Mucosa of gallbladder (tissue), 1 donor: ENCODE measurements around the gene C19orf47. TPM values are rescaled to one million over a fixed set of nuclear protein-coding genes. Genes with fewer than 3 reads are reported as not detected.
"Not testable (repeated sequence)": the region's sequence is repeated elsewhere in the genome, so short reads cannot be mapped to it uniquely, and the experiment has no call there.

Experiments
- DNase-seq: peaks from one replicate; pipeline ENCODE4 v3.0.0-alpha.2; 2020; ENCODE audit warnings: low spot score
- total RNA-seq: library from RNA; stranded (reverse); gene quantifications from one replicate; pipeline ENCODE4 v1.2.1, GENCODE V29; 2021
- donor health status: DM: no; HTN: no; CAD: no.

Gene C19orf47
- total RNA-seq, 1 donor from 2014 or later: 13.2 TPM

DNA sequence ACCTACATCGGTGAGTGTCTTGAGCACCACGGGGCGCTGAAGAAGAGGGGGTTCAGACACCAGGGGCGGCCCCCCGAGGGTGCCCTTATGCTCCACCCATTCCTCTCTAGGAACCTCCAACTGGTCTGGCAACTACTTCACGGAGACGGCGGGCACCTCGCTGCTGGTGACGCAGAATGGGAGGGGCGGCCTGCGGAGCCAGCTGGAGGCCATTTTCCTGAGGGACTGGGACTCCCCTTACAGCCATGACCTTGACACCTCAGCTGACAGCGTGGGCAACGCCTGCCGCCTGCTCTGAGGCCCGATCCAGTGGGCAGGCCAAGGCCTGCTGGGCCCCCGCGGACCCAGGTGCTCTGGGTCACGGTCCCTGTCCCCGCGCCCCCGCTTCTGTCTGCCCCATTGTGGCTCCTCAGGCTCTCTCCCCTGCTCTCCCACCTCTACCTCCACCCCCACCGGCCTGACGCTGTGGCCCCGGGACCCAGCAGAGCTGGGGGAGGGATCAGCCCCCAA lies 29.7 kb upstream of the C19orf47 start:
- DNase-seq: no peak

DNA sequence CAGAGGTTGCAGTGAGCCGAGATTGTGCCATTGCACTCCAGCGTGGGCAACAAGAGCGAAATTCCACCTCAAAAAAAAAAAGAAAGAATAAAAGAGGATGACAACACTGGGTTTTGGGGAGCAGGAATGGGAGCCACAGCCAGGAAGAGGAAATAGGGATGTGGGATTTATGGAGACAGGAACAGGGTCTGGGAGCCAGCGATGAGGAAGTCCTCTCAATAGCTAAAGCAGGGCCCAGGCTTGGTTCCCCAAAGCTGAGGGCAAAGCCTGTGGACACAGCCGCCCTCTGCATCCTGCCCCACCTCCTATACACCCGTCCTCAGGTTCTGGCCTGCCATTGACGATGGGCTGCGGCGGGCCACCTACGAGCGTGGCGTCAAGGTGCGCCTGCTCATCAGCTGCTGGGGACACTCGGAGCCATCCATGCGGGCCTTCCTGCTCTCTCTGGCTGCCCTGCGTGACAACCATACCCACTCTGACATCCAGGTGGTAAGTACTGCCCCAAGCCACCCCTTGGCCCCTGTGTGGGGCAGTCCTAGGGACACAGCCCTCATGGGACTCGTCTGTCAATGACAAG lies 28.2 kb upstream of the C19orf47 start:
- DNase-seq: no peak

DNA sequence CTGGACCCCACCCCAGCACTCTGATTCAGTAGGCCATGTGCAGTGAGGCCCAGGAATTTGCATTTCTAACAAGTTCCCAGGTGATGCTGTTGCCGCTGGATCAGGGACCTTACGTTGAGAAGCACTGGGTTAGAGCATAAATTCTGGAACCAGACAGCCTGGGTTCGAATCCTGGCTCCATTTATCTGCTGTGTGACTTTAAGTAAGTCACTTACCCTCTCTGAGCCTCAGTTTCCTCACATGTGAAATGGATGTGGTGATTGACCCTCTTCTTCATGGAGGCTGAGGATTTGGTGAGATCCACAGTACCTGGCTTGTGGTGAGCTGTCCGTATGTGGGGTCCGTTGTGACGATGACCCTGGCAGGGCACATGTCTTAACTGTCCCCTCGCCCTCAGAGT lies 25.9 kb upstream of the C19orf47 start:
- no peak for DNase-seq

DNA sequence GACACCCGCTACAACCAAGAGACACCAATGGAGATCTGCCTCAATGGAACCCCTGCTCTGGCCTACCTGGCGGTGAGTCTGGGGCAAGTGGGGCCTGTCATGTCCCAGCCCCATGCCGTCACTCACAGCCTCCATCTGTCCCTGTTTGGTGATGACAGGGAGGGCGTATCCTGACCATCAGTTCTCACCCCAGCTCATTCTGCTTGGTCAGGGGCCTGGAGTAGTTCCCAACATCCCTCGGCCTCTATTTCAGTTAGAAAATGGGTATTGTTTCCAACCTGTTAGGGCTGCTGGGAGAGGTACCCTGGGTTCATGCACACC lies 23.6 kb upstream of the C19orf47 start:
- no peak for DNase-seq

DNA sequence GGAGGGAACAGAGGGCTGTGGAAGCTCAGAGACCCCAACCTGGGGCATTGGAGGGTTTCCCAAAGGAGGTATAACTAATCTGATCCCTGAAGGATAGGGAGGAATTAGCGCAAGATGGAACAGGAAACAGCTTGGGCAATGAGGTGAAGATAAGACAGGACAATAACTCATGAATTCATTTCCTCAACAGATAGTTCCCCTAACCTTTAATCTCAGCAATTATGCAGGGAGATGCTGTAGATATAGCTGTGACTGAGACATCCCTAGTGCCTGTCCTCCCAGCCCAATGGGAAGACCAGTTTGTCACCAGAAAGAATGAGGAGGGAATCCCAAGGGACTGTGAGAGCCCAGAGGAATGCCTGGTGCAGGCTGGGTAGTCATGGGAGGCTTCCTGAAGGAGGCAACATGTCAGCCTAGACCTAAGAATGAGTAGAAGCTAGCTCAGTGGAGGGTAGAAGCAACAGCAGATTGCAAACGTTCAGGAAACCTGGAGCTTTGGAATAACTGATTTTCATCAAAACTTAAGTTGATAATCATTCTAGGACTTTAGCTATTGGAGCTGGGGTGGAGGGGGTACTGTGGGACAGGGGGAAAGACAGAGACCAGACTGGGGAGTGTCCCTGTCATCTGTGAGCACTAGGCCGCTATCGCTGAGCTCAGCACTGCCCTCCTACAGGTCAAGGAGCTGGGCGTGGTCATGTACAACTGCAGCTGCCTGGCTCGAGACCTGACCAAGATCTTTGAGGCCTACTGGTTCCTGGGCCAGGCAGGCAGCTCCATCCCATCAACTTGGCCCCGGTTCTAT lies 23.0 kb upstream of the C19orf47 start:
- DNase-seq: no peak

DNA sequence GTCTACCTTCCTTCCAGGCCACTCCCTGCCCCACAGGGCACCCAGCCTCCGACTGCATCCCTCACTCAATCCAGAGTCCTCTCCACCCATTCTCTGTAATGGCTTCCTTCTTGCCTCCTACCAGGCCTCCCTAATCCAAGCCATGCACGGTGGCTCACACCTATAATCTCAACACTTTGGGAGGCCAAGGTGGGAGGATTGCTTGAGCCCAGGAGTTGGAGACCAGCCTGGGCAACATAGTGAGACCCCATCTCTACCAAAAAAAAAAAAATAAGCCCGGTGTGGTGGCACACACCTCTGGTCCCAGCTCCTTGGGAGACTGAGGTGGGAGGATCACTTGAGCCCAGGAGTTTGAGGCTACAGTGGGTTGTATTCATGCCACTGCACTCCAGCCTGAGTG lies 22.1 kb upstream of the C19orf47 start:
- DNase-seq: not testable (repeated sequence)

DNA sequence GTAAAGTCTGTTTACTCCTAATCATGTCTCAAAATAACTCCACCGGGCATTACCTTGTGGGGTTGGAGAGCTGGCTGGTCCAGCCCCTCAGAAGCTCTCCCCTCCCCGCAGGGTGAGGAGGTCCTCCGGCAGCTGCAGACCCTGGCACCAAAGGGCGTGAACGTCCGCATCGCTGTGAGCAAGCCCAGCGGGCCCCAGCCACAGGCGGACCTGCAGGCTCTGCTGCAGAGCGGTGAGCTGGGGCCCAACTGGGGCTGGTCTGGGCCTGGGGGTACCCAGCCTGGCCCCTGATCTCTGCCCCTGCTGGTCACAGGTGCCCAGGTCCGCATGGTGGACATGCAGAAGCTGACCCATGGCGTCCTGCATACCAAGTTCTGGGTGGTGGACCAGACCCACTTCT lies 21.6 kb upstream of the C19orf47 start:
- DNase-seq: no peak

DNA sequence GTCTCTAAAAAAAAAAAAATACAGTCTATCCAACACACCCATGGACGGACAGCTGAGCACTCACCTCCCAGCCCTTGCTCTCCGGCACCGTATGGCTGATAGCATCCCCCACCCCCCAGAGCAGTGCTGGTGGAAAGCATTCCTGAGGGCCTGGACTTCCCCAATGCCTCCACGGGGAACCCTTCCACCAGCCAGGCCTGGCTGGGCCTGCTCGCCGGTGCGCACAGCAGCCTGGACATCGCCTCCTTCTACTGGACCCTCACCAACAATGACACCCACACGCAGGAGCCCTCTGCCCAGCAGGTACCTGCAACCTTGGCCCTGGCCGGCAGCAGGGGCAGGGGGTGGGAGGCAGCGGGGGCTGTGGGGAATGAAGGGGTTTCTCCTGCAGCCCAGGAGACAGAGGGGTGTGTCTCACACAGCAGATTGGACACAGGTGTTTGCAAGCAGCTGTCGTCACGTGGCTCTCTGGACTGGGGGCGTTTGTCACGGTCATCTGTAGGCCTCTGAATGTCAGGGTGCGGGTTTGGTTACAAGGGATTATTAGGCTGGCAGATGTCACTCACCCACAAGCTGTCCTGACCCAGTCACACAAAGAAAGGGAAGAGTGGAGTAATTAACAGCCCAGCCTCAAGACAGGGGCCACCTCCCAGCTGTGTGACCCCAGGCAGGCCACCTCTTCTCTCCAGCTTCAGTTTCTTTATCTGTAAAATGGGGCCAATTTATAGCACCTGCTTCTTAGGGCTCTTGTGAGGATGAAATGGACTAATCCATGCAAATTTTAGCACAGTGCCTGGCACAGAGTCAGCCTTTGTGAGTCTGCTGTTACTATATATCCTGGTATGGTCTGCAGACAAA lies 19.6 kb upstream of the C19orf47 start:
- DNase-seq: no peak

DNA sequence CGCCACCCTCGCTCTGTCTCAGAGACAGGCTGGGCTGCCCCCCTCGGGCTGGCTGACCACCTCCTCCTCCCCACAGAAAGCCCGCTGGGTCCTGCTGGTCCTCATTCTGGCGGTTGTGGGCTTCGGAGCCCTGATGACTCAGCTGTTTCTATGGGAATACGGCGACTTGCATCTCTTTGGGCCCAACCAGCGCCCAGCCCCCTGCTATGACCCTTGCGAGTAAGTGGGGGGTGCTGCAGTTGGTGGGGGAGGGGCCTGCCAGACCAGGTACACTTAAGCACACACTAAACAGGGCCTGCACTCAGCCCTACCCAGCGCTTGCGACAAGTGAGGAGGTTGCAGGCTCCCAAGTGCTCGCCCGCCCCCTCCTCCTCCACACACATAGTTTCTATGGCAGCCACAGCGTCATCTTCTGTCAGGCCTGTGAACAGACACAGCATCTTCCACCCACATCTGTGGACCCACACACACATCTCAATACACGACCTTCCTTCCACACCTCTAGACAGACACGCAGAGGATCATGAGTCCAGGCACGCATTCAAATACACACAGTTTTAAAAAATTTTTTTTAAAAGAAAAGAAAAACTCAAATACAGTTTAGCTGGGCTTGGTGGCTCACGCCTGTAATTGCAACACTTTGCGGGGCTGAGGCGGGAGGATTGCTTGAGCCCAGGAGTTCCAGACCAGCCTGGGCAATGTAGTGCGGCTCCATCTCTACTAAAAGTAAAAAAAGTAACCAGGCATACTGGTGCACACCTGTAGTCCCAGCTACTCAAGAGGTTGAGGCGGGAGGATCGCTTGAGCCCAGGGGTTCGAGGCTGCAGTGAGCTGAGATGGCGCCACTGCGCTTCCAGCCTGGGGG lies 18.7 kb upstream of the C19orf47 start:
- DNase-seq: no peak

DNA sequence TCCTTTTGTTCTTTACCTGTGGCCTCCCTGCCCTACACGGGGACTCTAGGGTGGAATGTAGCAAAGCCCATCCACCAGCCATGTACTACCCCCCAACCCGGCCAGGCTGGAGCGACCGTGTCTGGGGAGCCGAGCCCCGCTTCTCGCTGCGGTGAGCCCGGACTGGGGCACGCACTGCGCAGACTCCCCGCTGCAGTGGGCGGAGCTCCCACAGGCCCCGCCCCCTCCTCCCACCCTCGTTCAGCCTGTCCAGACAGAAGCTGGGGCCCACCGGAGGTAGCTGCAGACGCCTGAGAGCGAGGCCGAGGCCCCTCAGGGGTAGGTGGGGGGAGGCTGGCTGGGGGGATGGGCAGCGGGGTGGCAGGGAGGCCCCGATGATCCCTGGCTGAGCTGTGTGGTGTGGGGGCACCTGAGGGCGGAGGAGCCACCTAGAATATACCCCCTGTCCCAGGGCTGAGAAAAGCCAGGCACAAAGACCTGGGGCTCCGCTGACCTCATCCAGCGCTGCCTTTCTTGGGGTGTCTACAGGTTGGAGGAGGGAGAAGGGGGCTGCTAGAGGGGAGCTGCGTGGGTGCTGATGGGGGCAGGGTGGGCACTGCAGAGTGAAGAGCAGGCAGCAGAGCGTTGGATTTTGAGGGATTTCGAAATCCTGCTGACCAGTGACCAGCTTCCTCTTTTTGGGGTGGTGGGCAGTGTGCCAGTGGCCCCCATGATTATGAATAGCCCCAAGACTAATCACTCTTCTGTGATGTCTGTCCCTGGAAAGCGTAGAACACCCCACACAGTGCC lies 17.6 kb upstream of the C19orf47 start:
- peak; percentile 66 for DNase-seq

DNA sequence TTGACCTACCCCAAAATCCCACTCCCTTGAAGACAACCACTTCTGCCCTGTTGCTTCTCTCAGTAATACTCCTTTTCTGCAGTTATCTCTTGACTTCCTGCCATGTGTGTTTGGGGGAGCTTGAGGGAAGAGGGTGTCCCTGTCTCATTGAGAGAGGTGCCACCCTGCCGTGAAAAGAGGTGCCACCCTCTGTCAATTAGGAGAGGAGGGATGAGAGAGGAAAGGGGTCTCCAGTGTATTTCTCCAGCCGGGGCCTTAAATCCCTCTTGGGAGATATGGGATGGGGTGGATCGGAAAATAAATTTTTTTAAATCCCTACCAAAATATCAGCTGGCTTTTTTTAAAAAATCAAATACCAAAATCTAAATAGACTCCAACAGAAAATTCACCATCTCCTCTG lies 16.8 kb upstream of the C19orf47 start:
- no peak for DNase-seq

DNA sequence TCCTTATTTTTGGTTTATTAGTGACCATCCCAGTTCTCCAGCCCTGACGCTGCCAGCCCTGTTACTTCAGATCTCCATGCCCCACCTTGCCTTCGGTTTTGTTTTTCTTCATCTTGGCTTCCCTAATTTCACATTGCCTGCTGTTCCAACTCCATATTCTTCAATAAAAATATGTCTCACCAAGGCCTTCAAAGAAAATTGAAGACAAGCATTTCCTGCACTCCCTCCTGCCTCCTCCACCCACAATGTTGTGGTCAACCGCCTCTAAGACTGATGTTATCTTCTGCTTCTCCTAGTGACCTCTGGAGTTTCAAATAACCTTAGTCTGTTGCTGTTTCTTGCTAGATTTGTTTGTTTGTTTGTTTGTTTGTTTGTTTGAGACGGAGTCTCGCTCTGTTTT lies 14.9 kb upstream of the C19orf47 start:
- no peak for DNase-seq

DNA sequence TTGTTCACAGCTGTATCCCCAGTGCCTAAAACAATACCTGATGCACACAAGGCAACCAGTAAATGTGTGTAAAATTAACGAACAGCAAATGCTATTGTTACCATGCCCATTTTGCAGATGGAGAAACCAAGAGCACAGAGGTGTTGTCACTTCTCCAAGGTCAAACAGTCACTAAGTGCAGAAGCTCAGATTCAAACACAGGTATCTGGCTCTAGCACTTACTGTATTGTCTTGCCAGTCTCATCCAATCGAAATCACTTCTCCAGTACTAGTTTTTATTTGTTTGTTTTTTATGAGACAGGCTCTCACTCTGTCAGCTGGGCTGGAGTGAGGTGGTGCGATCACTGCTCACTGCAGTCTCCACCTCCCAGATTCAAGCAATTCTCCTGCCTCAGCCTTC lies 14.0 kb upstream of the C19orf47 start:
- no peak for DNase-seq

DNA sequence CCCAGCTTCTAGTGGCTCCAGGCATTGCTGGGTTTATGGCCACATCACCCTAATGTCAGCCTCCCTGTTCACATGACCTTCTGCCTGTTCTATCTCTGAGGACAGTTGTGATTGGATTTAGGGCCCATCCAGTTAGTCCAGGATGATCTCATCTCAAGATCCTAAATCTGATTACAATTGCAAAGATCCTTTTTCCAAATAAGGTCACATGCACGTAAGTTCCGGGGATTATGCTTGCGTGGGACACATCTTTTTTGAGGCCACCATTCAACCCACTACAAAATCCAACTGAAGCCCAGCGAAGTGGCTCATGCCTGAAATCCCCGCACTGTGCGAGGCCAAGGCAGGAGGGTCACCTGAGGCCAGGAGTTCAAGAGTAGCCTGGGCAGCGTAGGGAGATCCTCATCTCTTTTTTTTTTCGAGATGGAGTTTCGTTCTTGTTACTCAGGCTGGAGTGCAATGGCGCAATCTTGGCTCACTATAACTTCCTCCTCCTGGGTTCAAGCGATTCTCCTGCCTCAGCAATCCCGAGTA lies 12.6 kb upstream of the C19orf47 start:
- DNase-seq: no peak

DNA sequence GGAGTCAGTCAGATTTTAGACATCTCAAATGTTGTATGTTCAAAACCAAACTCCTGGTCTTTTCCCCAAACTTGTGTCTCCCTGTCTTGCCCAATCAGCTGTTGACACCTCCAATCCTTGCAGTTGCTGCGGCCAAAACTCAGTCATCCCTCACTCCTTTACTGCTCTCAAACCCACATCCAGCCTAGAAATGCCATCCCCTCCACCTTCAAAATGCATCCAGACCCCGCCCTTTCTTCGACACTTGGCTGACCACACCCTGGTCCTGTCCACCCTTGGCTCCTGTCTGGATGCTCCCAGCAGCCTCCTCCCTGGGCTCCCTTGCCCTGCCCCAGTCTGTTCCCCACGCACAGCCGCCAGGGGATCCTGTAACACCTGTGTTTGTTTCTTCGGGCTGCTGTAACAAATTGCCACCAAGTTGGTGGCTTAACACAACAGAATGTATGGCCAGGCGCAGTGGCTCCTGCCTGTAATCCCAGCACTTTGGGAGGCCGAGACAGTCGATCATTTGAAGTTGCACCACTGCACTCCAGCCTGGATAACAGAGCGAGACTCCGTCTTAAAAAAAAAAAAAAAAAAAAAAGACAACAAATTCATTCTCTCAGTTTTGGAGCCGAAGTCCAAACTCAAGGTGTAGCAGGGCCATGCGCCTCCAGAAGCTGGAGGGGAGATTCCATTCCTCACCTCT lies 12.0 kb upstream of the C19orf47 start:
- no peak for DNase-seq

DNA sequence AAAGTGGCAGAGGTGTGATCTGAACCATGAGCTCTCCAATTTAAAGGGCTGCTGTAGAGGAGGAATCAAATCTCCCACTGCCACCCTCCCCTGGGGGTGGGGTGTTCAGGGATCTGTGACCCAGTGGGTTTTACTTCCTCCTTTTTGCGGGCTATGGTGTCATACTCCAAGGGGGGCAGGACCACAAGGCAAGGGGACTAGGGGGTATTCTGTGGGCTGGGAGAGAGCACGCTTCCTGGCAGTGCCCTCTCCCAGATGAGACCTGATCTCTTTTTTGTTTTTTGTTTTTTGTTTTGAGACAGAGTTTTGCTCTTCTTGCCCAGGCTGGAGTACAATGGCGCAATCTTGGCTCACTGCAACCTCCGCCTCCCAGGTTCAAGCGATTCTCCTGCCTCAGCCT lies 10.6 kb upstream of the C19orf47 start:
- no peak for DNase-seq

DNA sequence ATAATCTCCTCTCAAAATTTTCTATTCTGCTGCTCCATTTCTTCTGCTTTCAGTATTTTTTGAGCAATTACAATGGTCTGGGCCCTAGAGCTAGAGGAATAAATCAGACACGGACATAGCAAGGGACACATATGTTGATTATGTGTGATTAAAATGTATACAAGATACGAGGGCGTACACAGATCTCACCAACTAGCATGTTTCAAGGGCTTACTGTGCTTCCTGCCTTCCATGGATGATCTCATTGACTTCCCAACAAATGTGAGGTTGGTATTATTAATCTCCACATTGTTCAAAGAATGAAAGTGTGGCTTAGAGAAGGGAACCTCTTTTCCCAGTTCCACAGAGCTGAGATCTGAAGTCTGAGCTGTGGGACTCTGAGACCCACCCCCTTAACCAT lies 9.4 kb upstream of the C19orf47 start:
- DNase-seq: no peak

DNA sequence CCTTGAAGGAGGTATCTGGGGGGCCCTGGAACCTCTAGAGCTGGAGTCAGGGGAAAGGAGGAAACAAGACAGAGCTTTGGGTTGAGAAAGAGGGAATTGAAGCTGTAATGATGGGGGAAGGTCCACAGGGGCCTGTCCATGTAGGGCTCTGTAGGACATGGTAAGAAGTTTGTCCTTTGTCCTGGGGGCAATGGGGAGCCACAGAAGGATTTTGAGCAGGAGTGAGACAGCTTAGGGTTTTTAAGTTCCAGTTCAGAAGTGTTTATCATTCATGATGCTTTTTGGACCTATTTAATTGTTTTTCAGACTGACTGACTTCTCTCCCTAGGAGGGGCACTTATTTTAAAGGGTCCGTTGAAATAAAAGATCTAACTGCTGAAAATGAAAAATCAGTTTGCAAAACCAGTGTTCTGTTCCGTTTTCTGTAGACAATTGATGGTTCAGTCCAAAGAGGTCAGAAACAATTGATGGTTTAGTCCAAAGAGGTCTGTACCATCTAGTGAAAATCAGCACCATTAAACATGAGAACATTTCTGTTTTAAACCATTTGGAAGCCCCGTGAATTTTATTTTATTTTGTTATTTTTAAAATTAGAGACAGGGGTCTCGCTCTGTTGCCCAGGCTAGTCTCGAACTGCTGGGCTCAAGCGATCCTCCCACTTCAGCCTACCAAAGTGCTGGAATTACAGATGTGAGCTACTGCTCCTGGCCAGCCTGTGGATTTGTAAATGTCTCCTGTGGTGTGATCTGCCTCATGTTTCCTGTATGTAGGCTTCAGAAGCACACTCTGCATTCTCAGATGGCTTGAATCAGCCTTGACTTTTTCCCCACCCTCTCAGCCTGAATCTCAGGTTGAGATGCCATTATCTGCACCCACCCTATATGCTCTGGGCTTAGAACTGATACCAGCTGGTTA lies 8.7 kb upstream of the C19orf47 start:
- DNase-seq: no peak
